T-helper 1 cell treated with Interleukin-12 subunit alpha and Interleukin-12 subunit beta and Interleukin-4 antibody, amounts not matched to agents 30 μg/mL and 1 μg/mL, for 36 hours (primary cell): ENCODE results near the gene CSN1S1.

ENCODE experiments used
- H3K27ac Mint-ChIP-seq: one replicate; pipeline ENCODE4 v1.8.0; 2021; ENCODE audit warnings: mild to moderate bottlenecking, mixed read lengths
- H3K27me3 Mint-ChIP-seq: one replicate; pipeline ENCODE4 v1.8.0; 2021; ENCODE audit warnings: low read depth, mixed read lengths
- H3K36me3 Mint-ChIP-seq: one replicate; pipeline ENCODE4 v1.8.0; 2021; ENCODE audit warnings: low read depth, mixed read lengths
- H3K4me1 Mint-ChIP-seq: one replicate; pipeline ENCODE4 v1.8.0; 2021; ENCODE audit warnings: low read depth, mixed read lengths
- H3K4me3 Mint-ChIP-seq: one replicate; pipeline ENCODE4 v1.8.0; 2021; ENCODE audit warnings: mild to moderate bottlenecking, moderate library complexity, mixed read lengths
- H3K9me3 Mint-ChIP-seq: one replicate; pipeline ENCODE4 v1.8.0; 2021; ENCODE audit warnings: mixed read lengths

Gene CSN1S1

DNA sequence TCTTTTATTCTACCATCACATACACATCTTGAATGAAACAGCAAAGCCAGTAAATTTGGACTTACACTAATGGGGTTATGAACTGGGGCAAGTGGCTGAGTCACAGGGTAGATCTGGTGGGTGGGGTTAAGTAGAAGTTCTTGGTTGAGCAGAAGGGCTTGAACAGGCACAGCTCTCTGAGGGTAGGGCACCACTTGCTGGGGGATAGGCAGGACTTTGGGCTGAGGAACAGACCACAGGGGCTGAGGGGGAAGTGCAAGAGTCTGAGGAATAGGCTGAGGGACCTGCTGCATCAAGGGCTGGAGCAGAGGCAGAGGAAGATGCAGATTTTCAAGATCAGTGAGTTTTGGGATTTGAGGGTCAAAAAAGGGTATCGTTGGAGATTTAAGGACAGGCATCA, 26.3 kb downstream of the CSN1S1 start:
- H3K27me3 Mint-ChIP-seq, result no peaks in the 10 kb centered on the region
- no peak overlapping the region for H3K4me3 Mint-ChIP-seq
- no peaks in the 10 kb centered on the region for H3K9me3 Mint-ChIP-seq
- no peak overlapping the region for H3K27ac Mint-ChIP-seq
- no peaks in the 10 kb centered on the region for H3K36me3 Mint-ChIP-seq
- no peaks in the 10 kb centered on the region for H3K4me1 Mint-ChIP-seq

DNA sequence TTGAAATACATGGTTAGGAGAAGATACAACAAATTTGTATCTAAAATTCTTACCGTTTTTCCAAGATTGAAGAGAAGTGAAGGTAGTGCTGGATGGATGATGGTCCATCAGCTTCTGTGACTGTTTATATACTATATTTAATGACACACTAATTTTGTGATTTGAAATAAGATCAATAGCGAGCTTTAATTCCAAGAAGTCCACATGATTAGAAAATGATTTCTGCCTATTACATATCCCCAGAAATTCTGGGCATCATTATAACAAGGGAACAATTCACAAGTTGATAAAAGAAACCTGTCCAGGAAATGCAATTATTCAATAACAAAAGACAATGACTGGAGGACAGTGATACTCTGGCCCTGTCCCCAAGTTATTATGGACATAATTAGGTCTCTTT, 34.8 kb downstream of the CSN1S1 start, which contains the start of gene CSN2:
CSN2 (minus strand) TSS at position 101 of the 400 bp plus-strand sequence. CDS start 4,733 bp downstream, outside the sequence.
- H3K27ac Mint-ChIP-seq, result no peak within 1 kb of the TSS

DNA sequence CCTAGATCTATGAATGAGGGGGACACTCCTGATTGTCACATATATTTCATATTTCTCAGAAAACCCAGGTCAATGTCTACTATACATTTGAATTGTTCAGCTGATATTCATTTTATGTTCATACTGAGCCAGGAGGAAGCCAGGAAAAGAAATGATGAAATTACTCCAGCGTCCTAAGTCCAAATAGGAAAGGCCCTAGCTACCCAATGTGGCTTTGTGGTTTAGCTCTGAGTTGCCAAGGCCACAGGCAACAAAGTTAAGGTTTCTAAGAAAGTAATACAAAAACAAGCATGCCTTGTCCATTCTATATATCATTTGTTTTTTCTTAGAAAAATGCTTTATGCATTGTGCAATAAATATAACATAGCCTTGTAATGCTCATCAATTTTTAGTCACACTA, 39.2 kb downstream of the CSN1S1 start:
- H3K27ac Mint-ChIP-seq, result no peak overlapping the region
- no peaks in the 10 kb centered on the region for H3K27me3 Mint-ChIP-seq
- no peaks in the 10 kb centered on the region for H3K4me1 Mint-ChIP-seq
- H3K36me3 Mint-ChIP-seq, result no peaks in the 10 kb centered on the region
- no peak overlapping the region for H3K4me3 Mint-ChIP-seq
- H3K9me3 Mint-ChIP-seq, result no peaks in the 10 kb centered on the region

More for the DNA sequence above, 34.8 kb downstream of the CSN1S1 start, which contains the start of gene CSN2:
- Mint-ChIP-seq H3K4me1 (no peaks in the 10 kb centered on the region), H3K27me3 (no peaks in the 10 kb centered on the region), H3K4me3 (no peak within 1 kb of the TSS), H3K36me3 (no peaks in the 10 kb centered on the region), H3K9me3 (no peaks in the 10 kb centered on the region)

DNA sequence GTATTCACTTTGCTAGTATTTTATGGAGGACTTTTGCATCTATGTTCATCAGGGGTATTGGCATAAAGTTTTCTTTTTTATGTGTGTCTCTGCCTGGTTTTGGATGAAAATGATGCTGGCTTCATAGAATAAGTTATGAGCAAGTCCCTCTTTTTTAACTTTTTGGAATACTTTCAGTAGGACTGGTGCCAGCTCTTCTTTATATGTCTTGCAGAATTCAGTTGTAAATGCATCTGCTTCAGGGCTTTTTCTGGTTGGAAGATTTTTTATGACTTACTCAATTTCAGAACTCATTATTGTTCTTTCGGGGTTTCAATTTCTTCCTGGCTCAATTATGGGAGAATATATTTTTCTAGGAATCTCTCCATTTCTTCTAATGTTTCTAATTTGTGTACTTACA, 43.8 kb downstream of the CSN1S1 start:
- no peaks in the 10 kb centered on the region for H3K36me3 Mint-ChIP-seq
- H3K9me3 Mint-ChIP-seq, result no peaks in the 10 kb centered on the region
- no peak overlapping the region for H3K4me3 Mint-ChIP-seq
- H3K27me3 Mint-ChIP-seq, result no peaks in the 10 kb centered on the region
- H3K27ac Mint-ChIP-seq, result no peak overlapping the region
- no peaks in the 10 kb centered on the region for H3K4me1 Mint-ChIP-seq

DNA sequence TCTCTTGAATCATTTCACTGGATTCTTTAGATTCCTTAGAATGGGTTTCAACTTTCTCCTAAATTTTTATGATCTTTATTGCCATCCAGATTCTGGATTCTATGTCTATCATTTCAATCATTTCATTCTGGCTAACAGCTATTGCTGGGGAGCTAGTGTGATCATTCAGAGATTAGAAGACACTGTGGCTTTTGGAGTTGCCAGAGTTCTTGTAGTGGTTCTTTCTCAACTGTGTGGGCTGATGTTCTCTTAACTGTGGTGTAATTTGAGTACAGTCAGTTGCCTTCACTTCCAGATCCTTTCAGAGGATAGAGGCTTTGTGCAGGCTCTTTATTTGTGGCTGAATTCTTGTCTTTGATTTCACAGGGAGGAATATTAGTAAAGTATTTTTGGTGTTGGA, 46.7 kb downstream of the CSN1S1 start:
- no peaks in the 10 kb centered on the region for H3K9me3 Mint-ChIP-seq
- H3K4me3 Mint-ChIP-seq, result no peak overlapping the region
- no peaks in the 10 kb centered on the region for H3K4me1 Mint-ChIP-seq
- no peaks in the 10 kb centered on the region for H3K36me3 Mint-ChIP-seq
- no peak overlapping the region for H3K27ac Mint-ChIP-seq
- no peaks in the 10 kb centered on the region for H3K27me3 Mint-ChIP-seq

DNA sequence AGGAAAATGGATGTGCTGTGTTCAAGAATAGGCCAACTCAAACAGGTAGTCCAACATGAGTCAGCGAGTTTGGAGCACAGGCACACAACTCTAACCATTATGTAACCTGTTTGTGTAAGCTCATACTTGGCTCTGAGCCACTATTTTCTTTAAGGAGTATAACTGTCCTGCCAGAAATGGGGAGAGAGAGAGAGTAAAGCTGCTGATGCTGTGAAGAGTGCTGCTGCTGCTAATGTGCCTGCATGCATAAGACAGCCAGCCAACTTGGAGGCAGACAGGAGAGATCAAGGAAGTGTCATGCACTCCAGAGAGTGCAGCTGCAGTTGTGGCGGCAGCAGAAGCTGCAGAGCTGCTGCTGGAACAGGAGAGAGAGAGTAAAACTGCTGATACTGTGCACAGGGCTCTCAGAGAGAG, 53.2 kb downstream of the CSN1S1 start:
- H3K4me1 Mint-ChIP-seq, result no peaks in the 10 kb centered on the region
- H3K9me3 Mint-ChIP-seq, result no peaks in the 10 kb centered on the region
- H3K27ac Mint-ChIP-seq, result no peak overlapping the region
- H3K36me3 Mint-ChIP-seq, result no peaks in the 10 kb centered on the region
- no peaks in the 10 kb centered on the region for H3K27me3 Mint-ChIP-seq
- no peak overlapping the region for H3K4me3 Mint-ChIP-seq

DNA sequence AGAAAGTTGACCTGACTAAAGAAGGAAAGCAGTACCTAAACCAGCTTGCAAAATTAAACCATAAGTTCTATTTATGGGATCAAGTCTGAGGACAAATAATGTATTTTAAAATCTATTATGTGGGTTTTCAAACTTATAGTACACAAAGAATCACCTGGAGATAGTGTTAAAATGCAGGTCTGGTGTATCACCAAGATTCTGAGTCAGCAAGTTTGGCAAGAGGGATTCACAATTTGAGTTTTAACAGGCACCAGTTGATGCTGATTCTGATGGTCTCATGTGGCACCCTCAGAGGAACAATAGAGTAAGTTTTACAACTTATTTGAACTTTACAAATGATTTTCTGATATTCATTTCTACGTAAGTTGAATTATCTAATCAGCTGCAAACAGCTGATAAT, 55.8 kb downstream of the CSN1S1 start:
- no peak overlapping the region for H3K27ac Mint-ChIP-seq
- H3K36me3 Mint-ChIP-seq, result no peaks in the 10 kb centered on the region
- no peaks in the 10 kb centered on the region for H3K4me1 Mint-ChIP-seq
- no peaks in the 10 kb centered on the region for H3K9me3 Mint-ChIP-seq
- no peaks in the 10 kb centered on the region for H3K27me3 Mint-ChIP-seq
- no peak overlapping the region for H3K4me3 Mint-ChIP-seq

DNA sequence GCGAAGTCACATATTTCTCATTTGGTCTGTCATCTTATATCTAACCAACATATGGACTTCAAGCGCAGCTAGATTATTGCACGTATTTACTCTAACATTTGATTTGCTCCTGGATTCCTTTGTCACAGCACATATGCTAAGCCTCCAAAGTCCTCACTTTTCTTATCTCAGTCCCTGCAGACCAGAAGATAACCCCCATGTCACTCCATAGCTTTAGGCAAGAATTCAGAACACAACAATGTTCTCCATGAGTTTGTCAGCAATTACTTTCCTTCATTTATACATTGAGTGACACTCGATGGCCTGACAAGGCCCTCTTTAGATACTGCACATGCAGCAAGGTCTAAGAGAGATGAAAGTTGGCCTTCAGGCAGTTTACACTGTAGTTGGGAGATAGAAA, 60.1 kb downstream of the CSN1S1 start:
- H3K4me1 Mint-ChIP-seq, result no peaks in the 10 kb centered on the region
- no peaks in the 10 kb centered on the region for H3K36me3 Mint-ChIP-seq
- no peak overlapping the region for H3K27ac Mint-ChIP-seq
- H3K4me3 Mint-ChIP-seq, result no peak overlapping the region
- H3K9me3 Mint-ChIP-seq, result no peaks in the 10 kb centered on the region
- no peaks in the 10 kb centered on the region for H3K27me3 Mint-ChIP-seq

DNA sequence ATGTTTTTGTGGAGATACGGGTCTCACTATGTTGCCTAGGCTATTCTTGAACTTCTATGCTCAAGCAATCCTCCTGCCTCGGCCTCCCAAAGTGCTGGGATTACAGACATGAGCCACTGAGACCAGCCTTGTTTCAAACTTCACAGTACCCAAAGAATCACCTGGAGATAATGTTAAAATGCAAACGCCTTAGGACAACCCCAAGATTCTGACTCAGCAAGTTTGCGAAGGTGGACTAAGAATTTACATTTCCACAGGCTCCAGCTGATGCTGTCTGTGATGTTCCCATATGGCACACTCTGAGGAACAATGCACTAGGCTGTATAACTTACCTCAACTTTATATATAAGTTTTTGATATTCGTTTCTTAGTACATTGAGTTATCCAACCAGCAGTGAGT, 63.9 kb downstream of the CSN1S1 start:
- Mint-ChIP-seq H3K27me3 (no peaks in the 10 kb centered on the region), H3K4me3 (no peak overlapping the region), H3K9me3 (no peaks in the 10 kb centered on the region), H3K4me1 (no peaks in the 10 kb centered on the region), H3K36me3 (no peaks in the 10 kb centered on the region), H3K27ac (no peak overlapping the region)

DNA sequence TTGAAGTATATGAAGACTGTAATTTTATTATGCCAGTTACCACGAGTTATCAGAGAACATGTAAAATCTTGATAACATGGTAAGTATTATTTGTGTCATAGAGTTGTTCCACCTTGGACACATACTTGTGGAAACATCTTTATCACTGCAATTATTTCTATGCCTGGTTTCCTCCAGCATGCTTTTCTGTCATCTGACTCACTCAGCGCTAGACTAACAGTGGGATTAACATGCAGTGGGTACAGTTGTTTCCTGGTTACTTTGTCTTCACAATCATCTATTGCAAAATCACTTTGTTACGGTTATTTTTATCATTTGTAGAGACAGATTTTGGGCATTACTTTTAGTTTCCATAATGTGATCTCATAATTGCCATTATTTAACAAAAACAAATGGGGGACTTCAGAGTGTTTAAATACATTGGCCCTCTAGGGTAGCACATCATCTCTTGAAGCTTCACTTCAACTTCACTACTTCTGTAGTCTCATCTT, 64.7 kb downstream of the CSN1S1 start, which contains the start of gene STATH:
STATH (plus strand) TSS at position 441 of the 491 bp plus-strand sequence. CDS start 2,472 bp downstream, outside the sequence.
- H3K27me3 Mint-ChIP-seq, result no peaks in the 10 kb centered on the region
- no peaks in the 10 kb centered on the region for H3K36me3 Mint-ChIP-seq
- no peaks in the 10 kb centered on the region for H3K4me1 Mint-ChIP-seq
- no peaks in the 10 kb centered on the region for H3K9me3 Mint-ChIP-seq
- H3K4me3 Mint-ChIP-seq, result no peak within 1 kb of the TSS
- H3K27ac Mint-ChIP-seq, result no peak within 1 kb of the TSS
